OCI-LY7 (cell line): ENCODE results near the gene TRAF6. TPM values are rescaled to one million over a fixed set of nuclear protein-coding genes. Genes with fewer than 3 reads are reported as not detected.

Experiments
- Bru-seq: library from RNA; stranded (reverse); fragments of 400-500 nt; gene quantifications from one replicate; lab custom pipeline; 2021; lab: Mats Ljungman, UMichigan
- BruChase-seq, 2 experiments: library from RNA; stranded (reverse); fragments of 400-500 nt; gene quantifications; one replicate each; lab custom pipeline; 2021; lab: Mats Ljungman, UMichigan
- BruUV-seq: library from RNA; stranded (reverse); fragments of 400-500 nt; replicated peaks from 2 replicates; lab custom pipeline; 2021; lab: Mats Ljungman, UMichigan
- CTCF ChIA-PET: fragments of 300-600 bp; sonication (Branson Sonifier 250); formaldehyde crosslinking; loops from one replicate; lab custom pipeline; 2022; ENCODE audit warnings: antibody characterized with exemption; ENCODE audit not compliant: unreplicated experiment; lab: Charles Lee
- POLR2A ChIA-PET: fragments of 300-600 bp; sonication (Branson Sonifier 250); formaldehyde crosslinking; loops from one replicate; lab custom pipeline; 2022; ENCODE audit warnings: antibody characterized with exemption; lab: Charles Lee
- DNase-seq: peaks from one replicate; pipeline ENCODE4 v3.0.0-alpha.2; 2015; ENCODE audit warnings: low spot score
- H2AFZ ChIP-seq: fragments of 200-600 bp; sonication (generic), shearing (Covaris generic); 2 replicates; pipeline ENCODE4 v1.6.1; 2014; ENCODE audit warnings: mild to moderate bottlenecking, antibody characterized with exemption, low read length, moderate library complexity
- H3K27ac ChIP-seq: fragments of 200-600 bp; sonication (generic); 2 replicates; pipeline ENCODE4 v1.5.1; 2014; ENCODE audit warnings: mixed run types, low read depth, mild to moderate bottlenecking, moderate library complexity, low read length, inconsistent platforms; ENCODE audit not compliant: poor library complexity, severe bottlenecking
- H3K36me3 ChIP-seq: fragments of 200-600 bp; sonication (generic); 2 replicates; pipeline ENCODE4 v1.6.1; 2014; ENCODE audit warnings: mild to moderate bottlenecking, antibody characterized with exemption, low read length, moderate library complexity, mixed read lengths; ENCODE audit not compliant: insufficient read depth
- H3K4me1 ChIP-seq: fragments of 200-600 bp; sonication (generic); 2 replicates; pipeline ENCODE4 v1.5.1; 2014; ENCODE audit warnings: mild to moderate bottlenecking, low read length; ENCODE audit not compliant: insufficient read depth, poor library complexity, severe bottlenecking
- H3K4me2 ChIP-seq: fragments of 200-600 bp; sonication (generic); 2 replicates; pipeline ENCODE4 v1.6.1; 2014; ENCODE audit warnings: mild to moderate bottlenecking, low read length
- H3K4me3 ChIP-seq: fragments of 200-600 bp; sonication (generic); 2 replicates; pipeline ENCODE4 v1.5.1; 2014; ENCODE audit warnings: mild to moderate bottlenecking, low read depth, low read length; ENCODE audit not compliant: poor library complexity, severe bottlenecking
- H3K79me2 ChIP-seq: fragments of 200-600 bp; sonication (generic); 2 replicates; pipeline ENCODE4 v1.6.1; 2016; ENCODE audit warnings: low read depth, mild to moderate bottlenecking, low read length, moderate library complexity, mixed read lengths; ENCODE audit not compliant: insufficient read depth
- H3K9me2 ChIP-seq: fragments of 200-600 bp; sonication (generic); 2 replicates; pipeline ENCODE4 v1.6.1; 2016; ENCODE audit warnings: mild to moderate bottlenecking, low read length, mixed read lengths; ENCODE audit not compliant: insufficient read depth
- H3K9me3 ChIP-seq: fragments of 200-600 bp; sonication (generic); 2 replicates; pipeline ENCODE4 v1.6.1; 2014; ENCODE audit warnings: mild to moderate bottlenecking, mixed run types, low read length, mixed read lengths
- H4K20me1 ChIP-seq: fragments of 200-600 bp; sonication (generic); 2 replicates; pipeline ENCODE4 v1.6.1; 2014; ENCODE audit warnings: mild to moderate bottlenecking, antibody characterized with exemption, low read length, moderate library complexity, mixed read lengths; ENCODE audit not compliant: insufficient read depth
- CTCF ChIP-seq: fragments of 200-600 bp; sonication (generic); conservative IDR thresholded peaks from 2 replicates; pipeline ENCODE4 v1.5.1; 2014; ENCODE audit warnings: mild to moderate bottlenecking, antibody characterized with exemption, low read length, moderate library complexity, mixed read lengths
- EZH2phosphoT487 ChIP-seq: fragments of 200-600 bp; sonication (generic); IDR thresholded peaks from 2 replicates; pipeline ENCODE4 v1.6.1; 2018; ENCODE audit warnings: low read depth, borderline replicate concordance, mild to moderate bottlenecking, mixed run types, antibody characterized with exemption, low read length, moderate library complexity, mixed read lengths
- intact Hi-C: fragments of 100-400 bp; cut with micrococcal nuclease; formaldehyde crosslinking; loops from one replicate; pipeline ENCODE4 v1.10.0; 2022; ENCODE audit not compliant: unreplicated experiment
- long read RNA-seq: library from polyadenylated mRNA; stranded (forward); transcript quantifications from one replicate; pipeline ENCODE4 v2.0.0, GENCODE V29; 2022
- total RNA-seq, 2 experiments: library from RNA; depleted of rRNA in 1 of 2; stranded (reverse); fragments of >200 nt in 1 of 2; shearing (Covaris generic) in 1 of 2; gene quantifications; 2 replicates each; pipeline ENCODE4 v1.2.3, GENCODE V29; 2014 to 2022

TRAF6 gene, protein sequence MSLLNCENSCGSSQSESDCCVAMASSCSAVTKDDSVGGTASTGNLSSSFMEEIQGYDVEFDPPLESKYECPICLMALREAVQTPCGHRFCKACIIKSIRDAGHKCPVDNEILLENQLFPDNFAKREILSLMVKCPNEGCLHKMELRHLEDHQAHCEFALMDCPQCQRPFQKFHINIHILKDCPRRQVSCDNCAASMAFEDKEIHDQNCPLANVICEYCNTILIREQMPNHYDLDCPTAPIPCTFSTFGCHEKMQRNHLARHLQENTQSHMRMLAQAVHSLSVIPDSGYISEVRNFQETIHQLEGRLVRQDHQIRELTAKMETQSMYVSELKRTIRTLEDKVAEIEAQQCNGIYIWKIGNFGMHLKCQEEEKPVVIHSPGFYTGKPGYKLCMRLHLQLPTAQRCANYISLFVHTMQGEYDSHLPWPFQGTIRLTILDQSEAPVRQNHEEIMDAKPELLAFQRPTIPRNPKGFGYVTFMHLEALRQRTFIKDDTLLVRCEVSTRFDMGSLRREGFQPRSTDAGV
- total RNA-seq (2014; rRNA removed; shearing (Covaris generic)) (5.5 and 6.8 TPM in 2 replicates), total RNA-seq (2022) (10.2 and 11.4 TPM in 2 replicates), Bru-seq, nascent RNA (percentile 82 among the genes with signal in this experiment), BruChase-seq, experiment 1, labeled RNA remaining after a 6-hour chase (percentile 56 among the genes with signal in this experiment), BruChase-seq, experiment 2, labeled RNA remaining after a 2-hour chase (percentile 78 among the genes with signal in this experiment)
- long read RNA-seq, full-length matches to known transcripts, result 13 of 16 reads
- long read RNA-seq, partial matches to known transcripts, result 0 of 16 reads
- long read RNA-seq, other reads (novel, unspliced or antisense), result 3 of 16 reads

DNA sequence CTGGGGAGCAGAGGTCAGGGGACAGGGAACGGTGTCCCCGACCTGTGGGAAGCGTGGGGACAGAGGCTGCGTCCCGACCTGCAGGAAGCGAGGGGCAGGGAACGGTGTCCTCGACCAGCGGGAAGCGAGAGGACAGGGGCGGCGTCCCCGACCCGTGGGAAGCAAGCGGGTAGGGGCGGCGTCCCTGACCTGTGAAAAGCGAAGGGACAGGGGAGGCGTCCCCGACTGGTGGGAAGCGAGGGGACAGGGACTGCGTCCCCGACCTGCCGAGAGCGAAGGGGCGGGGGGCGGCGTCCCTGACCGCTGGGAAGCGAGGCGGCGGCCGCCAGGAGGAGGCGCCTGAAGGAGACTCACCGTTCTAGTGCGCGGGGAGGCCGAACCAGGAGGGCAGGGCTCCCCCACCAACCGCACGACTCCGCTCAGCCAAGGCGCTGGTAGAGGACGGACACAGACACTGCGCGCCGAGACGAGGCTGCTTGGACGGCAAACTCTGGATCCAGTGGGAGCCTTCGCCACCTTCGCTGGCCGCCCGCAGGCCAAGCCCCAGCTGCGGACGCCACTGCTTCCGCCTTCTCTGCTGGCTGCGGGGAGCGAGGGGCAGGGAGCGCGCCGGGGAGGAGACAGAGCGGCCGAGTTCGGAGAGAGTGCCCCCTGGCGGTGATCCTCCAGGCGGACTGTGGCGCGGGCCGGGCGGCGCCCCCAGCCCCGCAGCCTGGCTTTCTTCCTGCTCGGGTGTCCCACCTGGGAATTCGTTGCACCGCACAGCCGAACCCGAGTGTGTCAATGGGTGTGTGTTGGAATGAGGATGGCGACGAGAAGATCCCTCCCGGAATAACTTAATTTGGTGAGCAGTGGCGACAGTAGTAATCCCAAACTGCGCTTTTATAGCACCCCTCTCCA lies at the start of gene TRAF6:
Gene TRAF6, minus strand, starts transcription at position 579 of the 900 bp plus-strand sequence. CDS start 8,757 bp downstream, outside the sequence.
- Histone ChIP-seq H2AFZ (peak within 1 kb of the TSS; percentile 91), H3K4me1 (peaks cover 8% of the 10 kb centered on the region), H3K9me3 (no peaks in the 10 kb centered on the region), H3K4me3 (peak within 1 kb of the TSS; percentile 92), H3K4me2 (peak within 1 kb of the TSS; percentile 69), H4K20me1 (peaks cover 8% of the 10 kb centered on the region; the same call in 1 of the 2 replicates), H3K9me2 (no peaks in the 10 kb centered on the region), H3K36me3 (no peaks in the 10 kb centered on the region), H3K27ac (no peak within 1 kb of the TSS), H3K79me2 (peaks cover 20% of the 10 kb centered on the region; the same call in 1 of the 2 replicates)
- ChIA-PET CTCF (interaction anchor here (1.5 kb wide), 1 partner anchor 218 kb away, joined by 3 read pairs; no protein-coding TSS in a partner anchor), POLR2A (interaction anchor here (0.9 to 1.3 kb wide), 2 partner anchors 10 to 11 kb away, joined by 3 to 5 read pairs; no protein-coding TSS in a partner anchor)
- no TSS peak for BruUV-seq
- peak; percentile 88 for DNase-seq
- intact Hi-C loops, result no loop called here
- TF ChIP-seq EZH2phosphoT487 (no peak), CTCF (peak; percentile 82)

GRCh38 chr11:36558571-36559413 lies 48.7 kb upstream of the TRAF6 start:
- no peaks in the 10 kb centered on the region for H3K9me2 ChIP-seq
- H3K79me2 ChIP-seq, result no peaks in the 10 kb centered on the region
- ChIA-PET CTCF (no interaction called here), POLR2A (no interaction called here)
- no TSS peak for BruUV-seq
- no peak overlapping the region for H3K4me3 ChIP-seq
- TF ChIP-seq CTCF, result no peak
- no peak for TF ChIP-seq EZH2phosphoT487
- H4K20me1 ChIP-seq, result no peaks in the 10 kb centered on the region
- no peaks in the 10 kb centered on the region for H3K36me3 ChIP-seq
- H3K4me1 ChIP-seq, result no peaks in the 10 kb centered on the region
- no peak for DNase-seq
- intact Hi-C loops, result no loop called here
- H3K27ac ChIP-seq, result no peak overlapping the region
- H3K4me2 ChIP-seq, result no peak overlapping the region
- H3K9me3 ChIP-seq, result no peaks in the 10 kb centered on the region
- H2AFZ ChIP-seq, result no peak overlapping the region
